HEK293T (cell line): Measurements from ENCODE around the gene ADAR.

Source experiments
- BHLHE40 ChIP-seq: fragments of 450-650 bp; IDR thresholded peaks from 2 replicates; pipeline ENCODE4 v1.6.1; 2016; ENCODE audit warnings: mild to moderate bottlenecking, moderate library complexity, borderline replicate concordance
- FOXK2 ChIP-seq: fragments of 450-650 bp; IDR thresholded peaks from 2 replicates; pipeline ENCODE4 v1.6.1; 2016; ENCODE audit warnings: mild to moderate bottlenecking

DNA sequence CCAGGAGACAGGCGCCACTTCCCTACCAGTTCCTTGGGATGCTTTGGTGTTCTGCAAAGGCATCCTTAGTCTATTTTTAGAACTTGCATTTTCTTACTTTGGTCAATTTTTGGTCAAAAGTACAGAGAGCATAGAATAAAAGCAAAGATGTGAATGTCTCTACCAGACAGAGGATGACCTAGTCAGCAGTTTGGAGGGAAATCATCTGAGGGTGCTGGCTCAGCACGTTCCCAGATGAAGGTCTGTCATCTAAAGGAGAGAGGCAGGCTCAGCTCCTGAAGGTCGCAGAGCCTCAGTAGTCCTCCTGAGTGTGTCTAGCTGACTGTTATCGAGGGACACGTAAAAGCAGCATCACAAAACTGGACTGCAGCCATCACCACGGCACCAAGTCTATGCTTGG, 25.1 kb downstream of the ADAR start:
- TF ChIP-seq BHLHE40 (no peak), FOXK2 (no peak)
